Measurements from ENCODE around the gene EFCAB6.

EFCAB6 gene

GRCh38 chr22:43744700-43745410, 67.2 kb downstream of the EFCAB6 start:
- no peak for DNase-seq

DNA sequence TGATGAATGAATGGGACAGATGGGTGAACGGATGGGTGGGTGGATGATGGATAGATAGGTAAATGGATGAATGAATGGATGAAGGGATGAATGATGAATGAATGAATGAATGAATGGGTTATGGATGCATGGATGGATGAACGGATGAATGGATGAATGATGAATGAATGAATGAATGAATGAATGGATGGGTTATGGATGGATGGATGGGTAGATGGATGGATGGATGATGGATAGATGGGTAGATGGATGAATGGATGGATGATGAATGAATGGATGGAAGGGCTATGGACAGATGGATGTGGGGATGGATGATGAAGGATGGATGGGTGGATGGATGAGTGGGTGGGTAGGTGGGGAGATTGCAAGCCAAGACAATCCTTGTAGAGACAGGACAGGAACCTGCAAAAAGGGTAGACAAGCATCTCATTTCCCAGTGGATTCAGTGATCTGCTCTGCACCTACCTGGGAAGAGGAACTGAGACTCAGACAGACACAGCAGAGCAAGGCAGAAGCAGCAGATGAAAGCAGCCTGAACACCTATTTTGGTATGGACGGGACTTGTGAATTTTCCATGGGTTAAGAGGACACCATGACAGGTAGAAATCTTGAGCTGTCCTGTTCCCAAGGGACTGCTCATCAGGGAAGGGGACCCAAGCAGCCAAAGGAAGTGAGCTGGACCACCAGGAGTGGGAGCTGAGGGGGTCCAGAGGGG, 68.0 kb downstream of the EFCAB6 start:
- no peak for DNase-seq

DNA sequence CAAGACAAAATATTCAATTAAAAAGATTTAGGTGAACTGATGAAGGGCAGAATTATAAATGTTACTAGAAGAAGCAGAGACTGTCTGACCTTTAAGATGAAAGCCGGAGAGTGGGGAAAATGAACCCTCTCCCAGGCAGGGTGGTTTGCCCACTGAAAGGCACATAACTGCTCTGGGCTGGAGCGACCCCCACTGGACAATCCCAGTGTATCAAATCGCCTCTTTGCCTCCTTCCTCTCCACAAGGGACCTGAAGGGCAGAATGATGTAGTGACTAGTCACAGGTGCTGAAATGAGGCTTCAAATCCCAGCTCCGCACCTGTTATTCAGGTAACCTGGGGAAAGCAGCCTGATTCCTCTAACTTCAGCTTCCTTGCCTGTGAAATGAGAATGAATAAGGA, 69.0 kb downstream of the EFCAB6 start:
- DNase-seq: no peak

GRCh38 chr22:43742154-43742950, 69.8 kb downstream of the EFCAB6 start:
- no peak for DNase-seq

DNA sequence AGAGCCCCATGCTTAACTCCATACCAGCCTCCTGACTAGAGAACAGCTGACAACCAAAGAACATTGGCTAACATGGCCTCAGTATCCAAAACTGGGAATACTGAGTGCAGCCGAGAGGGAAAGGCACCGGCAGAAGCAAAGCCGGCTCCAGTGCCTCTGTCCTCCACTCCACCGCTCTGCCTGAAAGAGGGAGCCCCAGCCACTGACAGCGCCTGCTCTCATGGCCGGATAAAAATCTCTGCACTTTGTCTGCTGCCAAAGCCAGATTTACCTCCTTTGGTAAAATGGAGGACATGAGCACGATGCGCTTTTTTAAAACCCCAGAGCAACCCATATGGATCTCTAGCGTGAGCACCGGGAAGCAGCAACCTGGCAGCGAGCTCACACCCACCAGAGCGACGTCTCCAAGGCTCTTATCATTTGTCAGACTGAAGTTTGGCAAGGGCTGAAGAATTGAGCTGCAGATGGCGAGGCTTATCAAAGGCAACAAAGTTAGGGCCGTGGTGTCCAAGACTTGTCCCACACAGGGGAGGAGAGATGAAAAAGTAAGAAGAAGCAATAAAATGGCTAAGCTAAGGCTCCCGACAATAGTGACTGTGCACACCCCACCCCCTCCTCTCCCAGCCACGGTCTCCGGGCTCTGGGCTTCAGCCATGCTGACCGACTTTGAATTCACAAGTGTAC, 71.4 kb downstream of the EFCAB6 start:
- no peak for DNase-seq

GRCh38 chr22:43739851-43740379, 72.2 kb downstream of the EFCAB6 start:
- DNase-seq: no peak

- DNase-seq: no peak
Measured at GRCh38 chr22:43737150-43737828, 74.8 kb downstream of the EFCAB6 start.

DNA sequence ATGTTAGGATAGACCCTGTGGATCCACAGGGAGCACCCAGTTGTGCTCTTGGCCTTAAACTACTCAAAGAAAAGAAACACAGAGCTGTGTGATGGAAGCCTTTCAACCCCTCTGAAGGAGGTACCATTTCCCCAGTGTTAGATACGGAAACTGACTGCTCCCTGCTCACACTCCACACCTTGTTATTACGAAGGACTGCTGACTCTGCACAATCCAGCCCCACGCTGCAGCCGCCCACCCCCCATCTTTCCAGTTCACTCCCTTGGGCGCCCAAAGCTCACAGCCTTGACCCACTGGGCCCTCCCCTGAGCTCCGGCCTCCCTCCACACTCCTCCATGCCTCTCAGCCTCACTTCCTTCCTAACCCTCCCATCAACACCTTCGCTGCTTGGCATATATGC, 75.5 kb downstream of the EFCAB6 start:
- DNase-seq: no peak

GRCh38 chr22:43734370-43735150, 77.5 kb downstream of the EFCAB6 start:
- no peak for DNase-seq

- no peak for DNase-seq
Measured at GRCh38 chr22:43733138-43733537, 79.0 kb downstream of the EFCAB6 start.

- DNase-seq: no peak
Measured at GRCh38 chr22:43731988-43732387, 80.1 kb downstream of the EFCAB6 start.

DNA sequence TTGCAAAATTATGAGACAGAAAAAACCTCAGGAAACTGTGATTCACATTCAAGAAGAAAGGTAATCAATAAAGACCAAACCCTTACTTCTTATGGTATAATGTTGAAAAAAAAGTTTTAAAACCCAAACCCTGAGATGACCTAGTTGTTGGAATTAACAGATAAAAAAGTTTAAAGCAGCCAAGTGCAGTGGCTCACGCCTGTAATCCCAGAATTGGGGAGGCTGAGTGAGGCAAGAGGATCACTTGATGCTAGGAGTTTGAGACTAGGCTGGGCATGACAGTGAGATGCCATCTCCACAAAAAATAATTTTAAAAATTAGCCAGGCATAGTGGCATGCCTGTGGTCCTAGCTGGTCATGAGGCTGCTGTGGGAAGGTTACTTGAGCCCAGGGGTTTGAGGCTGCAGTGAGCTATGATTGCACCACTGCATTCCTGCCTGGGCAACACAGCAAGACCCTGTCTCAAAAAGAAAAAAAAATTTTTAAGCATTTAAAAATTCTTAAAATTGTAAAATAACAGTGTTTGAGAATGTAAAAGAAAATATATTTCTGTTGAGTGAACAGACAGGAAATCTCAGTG, 85.1 kb downstream of the EFCAB6 start:
- DNase-seq: no peak

GRCh38 chr22:43726322-43726721, 85.8 kb downstream of the EFCAB6 start:
- DNase-seq: no peak

GRCh38 chr22:43723816-43724215, 88.3 kb downstream of the EFCAB6 start:
- DNase-seq: peak; percentile 79

DNA sequence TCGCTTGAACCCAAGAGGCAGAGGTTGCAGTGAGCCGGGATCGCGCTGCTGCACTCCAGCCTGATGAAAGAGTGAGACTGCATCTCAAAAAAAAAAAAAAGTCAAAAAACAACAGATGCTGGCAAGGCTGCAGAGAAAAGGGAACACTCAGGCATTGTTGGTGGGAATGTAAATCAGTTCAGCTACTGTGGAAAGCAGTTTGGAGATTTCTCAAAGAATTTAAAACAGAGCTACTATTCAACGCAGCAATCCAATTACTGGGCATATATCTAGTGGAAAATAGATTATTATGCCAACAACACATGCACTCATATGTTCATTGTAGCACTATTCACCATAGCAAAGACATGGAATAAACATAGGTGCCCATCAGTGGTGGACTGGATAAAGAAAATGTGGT, 89.7 kb downstream of the EFCAB6 start:
- no peak for DNase-seq

- peak; percentile 71 for DNase-seq
Measured at GRCh38 chr22:43720716-43721115, 91.4 kb downstream of the EFCAB6 start.

- DNase-seq: no peak
Measured at GRCh38 chr22:43714104-43714503, 98.0 kb downstream of the EFCAB6 start.

DNA sequence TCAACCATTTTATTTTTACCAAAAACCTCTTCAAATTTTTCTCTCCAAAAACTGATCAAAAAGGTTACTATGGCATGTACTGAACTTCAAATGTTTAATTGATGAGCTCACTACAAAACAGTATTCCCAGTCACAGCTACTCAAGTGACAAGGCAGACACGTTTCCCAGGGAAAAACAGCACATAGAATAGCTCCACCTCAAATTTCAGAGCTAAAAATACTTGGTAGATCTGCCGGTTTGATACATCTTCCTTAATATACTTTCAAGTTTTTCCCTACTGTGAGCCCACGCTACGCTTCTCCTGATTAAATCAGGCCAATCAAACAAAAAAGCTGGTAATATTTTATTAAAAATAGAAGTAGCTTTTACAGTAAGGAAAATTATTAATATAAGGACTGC, 100.4 kb downstream of the EFCAB6 start:
- no peak for DNase-seq

- DNase-seq: no peak
Measured at GRCh38 chr22:43707648-43708047, 104.5 kb downstream of the EFCAB6 start.

DNA sequence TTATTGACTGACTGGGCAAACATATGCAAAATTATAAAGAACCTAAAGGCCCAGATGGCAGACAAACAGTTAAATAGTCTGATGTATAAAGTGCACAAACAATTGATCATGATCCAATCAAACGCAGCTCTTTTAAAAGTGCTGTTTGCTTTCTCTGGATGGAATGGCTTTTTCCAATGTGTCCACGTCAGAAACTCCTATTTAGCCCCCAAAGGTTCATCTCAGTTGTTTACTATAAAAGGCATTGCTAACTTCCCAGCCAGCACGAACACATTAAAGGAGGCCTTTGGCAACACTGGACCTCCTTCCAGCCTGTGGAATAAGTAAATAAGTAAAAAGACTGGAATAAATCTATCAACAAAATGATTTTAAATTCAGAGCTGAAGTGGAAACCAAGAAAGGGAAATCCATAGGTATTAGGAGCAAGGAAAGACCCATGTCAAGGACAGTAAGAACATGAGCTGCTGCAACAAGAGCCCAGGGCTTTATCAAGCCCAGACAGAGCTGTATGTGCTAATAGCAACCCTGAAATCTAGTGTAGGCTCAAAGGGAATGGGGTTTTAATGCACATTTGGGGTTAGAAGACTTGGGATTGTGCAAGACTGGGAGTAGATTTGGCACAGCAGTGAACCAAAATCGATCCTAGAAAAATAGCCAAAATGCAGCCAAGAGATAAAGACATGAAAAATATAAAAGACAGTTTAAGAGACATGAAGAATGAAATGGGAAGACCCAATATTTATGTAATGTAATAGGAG, 105.4 kb downstream of the EFCAB6 start:
- DNase-seq: no peak

Data from MV-4-11 (cell line).